Fibroblast of the conjunctiva (primary cell): Measurements from ENCODE around the gene KRTAP10-3.
"Not testable (repeated sequence)": the region's sequence is repeated elsewhere in the genome, so short reads cannot be mapped to it uniquely, and the experiment has no call there.

ENCODE experiments used
- DNase-seq: peaks from one replicate; pipeline ENCODE4 v3.0.0-alpha.2; 2010; ENCODE audit warnings: low read depth

KRTAP10-3 gene, protein sequence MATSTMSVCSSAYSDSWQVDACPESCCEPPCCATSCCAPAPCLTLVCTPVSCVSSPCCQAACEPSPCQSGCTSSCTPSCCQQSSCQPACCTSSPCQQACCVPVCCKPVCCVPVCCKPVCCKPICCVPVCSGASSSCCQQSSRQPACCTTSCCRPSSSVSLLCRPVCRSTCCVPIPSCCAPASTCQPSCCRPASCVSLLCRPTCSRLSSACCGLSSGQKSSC

DNA sequence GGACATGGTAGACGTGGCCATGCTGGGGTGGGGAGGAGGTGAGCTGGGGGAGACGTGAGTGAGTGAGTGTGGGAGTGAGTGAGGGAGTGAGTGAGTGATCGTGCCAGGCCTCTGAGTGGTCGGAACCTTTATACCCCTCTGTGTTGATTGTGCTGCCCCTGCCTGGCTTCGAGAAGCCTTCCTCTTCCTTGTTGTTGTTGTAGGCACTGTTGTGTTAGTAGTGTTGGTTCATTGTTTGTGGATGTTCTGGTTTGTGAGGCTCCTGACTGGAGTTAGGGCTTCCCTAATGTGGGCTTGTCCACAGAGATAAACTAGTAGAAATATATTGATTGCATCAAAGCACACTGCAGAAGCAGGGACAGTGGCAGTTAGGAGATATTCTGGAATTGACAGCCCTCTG, at the start of gene KRTAP10-3:
TSS of gene KRTAP10-3 (minus strand) at position 101 of the 400 bp plus-strand sequence. CDS start at position 21, 80 bp downstream.
- DNase-seq = no peak

DNA sequence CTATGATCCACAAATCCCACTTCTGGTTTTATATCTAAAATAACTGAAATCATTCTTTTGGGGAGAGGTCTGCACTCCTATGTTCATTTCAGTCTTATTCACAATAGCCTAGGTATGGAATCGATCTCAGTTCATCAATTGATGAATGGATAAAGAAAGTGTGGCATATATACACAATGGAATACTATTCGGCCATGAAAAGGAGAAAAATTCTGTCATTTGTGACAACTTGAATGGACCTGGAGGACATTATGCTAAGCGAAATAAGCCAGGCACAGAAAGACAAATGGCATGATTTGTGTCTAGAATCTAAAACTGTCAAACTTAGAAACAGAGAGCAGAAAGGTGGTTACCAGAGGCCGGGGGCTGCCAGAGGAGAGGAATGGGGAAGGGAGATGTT, 47.9 kb upstream of the KRTAP10-3 start:
- DNase-seq = no peak

GRCh38 chr21:44603911-44604310, 45.3 kb upstream of the KRTAP10-3 start:
- no peak for DNase-seq

- no peak for DNase-seq
Measured at GRCh38 chr21:44603109-44603875, 44.7 kb upstream of the KRTAP10-3 start.

GRCh38 chr21:44602463-44602850, 43.9 kb upstream of the KRTAP10-3 start:
- no peak for DNase-seq

DNA sequence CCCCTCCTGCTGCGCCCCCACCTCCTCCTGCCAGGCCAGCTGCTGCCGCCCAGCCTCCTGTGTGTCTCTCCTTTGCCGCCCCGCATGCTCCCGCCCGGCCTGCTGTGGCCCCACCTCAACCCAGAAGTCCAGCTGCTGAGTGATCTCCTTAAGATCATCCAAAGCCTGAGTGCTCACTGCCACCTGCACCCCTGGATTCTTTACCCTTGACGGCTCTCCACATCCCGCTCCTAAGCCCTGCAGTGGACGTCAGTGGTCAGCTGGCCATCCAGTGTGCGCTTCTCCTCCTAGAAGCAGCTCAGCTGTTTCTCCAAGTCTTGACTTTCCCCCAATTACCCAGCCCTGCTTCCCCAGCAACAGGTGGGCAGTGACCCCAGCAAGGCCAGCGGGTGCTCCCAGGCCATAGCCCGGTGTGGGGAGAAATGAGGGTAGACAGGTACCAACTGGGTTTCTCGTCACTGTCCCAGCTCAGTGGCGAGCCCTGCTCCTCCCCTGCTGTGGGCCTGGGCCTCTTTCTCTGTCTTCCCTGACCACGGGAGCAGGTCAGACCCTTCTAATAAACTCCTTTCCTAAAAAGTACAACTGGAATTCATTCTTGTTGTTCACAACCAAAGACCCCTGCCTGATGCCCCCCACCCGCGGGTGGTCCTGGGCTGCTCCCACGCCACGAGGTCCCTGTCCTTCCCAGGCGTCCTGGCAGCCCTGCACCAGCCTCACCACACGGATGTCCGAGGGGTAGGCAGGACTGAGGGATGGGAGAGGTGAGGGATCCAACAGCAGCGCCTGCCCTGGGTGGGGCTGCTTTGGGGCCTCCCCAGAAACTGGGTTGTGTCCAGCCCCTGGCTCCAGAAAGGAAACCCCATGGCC, 43.2 kb upstream of the KRTAP10-3 start:
- DNase-seq = no peak

DNA sequence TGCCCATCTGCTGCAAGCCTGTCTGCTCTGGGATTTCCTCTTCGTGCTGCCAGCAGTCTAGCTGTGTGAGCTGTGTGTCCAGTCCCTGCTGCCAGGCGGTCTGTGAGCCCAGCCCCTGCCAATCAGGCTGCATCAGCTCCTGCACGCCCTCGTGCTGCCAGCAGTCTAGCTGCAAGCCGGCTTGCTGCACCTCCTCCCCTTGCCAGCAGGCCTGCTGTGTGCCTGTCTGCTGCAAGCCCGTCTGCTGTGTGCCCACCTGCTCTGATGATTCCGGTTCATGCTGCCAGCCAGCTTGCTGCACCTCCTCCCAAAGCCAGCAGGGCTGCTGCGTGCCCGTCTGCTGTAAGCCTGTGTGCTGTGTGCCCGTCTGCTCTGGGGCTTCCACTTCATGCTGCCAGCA, 42.5 kb upstream of the KRTAP10-3 start:
- not testable (repeated sequence) for DNase-seq

GRCh38 chr21:44600118-44600978, 41.8 kb upstream of the KRTAP10-3 start, which contains the start of gene KRTAP10-7:
Gene KRTAP10-7 (plus strand): TSS chr21:44600597. CDS start chr21:44600622, 25 bp downstream.
- not testable (repeated sequence) for DNase-seq

DNA sequence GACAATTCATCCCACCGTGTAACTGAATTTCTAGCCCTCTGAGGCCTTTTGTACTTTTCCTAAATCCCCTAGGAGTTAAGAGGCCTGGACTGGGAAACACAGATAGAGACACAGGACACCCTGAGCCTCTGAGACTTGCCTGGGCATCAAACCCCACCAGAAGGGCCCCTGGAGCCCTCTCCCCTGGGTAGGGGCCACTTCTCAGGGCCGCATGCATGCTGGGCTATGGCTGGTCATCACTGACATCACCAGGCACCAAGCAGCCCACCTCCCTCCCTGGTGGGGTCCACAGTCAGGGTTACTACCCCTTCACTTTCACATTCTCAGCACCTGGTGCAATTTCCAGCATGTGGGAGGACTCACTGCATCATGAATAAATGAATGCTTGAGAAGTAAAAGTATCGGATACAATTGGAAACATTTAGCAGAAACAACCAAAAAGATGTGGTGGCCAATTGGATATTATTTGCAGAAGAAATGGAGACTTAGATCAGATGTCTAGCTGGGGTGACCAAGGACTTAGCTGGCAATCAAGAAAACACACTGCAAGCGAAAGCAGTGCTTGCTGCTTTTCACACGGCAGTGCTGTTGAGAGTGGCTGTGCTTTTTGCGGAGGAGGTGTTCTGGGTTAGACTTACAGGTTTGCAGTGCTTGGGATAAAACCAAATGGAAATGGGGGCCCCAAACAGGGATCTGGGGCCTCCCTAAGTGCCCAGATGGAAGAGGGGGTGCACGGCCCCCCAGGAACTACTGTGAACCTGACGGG, 40.9 kb upstream of the KRTAP10-3 start:
- no peak for DNase-seq

DNA sequence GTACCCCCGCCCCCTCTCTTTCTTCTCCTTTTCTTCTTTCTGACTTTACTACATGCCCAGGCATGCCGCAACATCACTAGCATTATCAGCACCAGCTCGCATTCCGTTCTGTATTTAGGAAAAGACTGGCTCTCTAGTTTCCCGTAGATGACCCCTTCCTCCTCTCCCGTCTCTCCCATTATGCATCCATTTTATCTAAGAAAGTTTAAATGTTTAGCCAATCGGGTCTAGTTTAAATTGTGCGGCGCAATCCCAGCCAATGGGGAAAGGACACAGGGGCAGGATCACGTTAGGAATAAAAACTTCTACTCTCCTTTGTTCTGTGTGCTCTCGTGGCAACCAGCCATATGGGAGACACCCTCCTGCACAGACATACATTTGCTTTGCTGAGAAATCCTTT, 39.5 kb upstream of the KRTAP10-3 start:
- DNase-seq = no peak

GRCh38 chr21:44596068-44596725, 37.6 kb upstream of the KRTAP10-3 start:
- DNase-seq = no peak

DNA sequence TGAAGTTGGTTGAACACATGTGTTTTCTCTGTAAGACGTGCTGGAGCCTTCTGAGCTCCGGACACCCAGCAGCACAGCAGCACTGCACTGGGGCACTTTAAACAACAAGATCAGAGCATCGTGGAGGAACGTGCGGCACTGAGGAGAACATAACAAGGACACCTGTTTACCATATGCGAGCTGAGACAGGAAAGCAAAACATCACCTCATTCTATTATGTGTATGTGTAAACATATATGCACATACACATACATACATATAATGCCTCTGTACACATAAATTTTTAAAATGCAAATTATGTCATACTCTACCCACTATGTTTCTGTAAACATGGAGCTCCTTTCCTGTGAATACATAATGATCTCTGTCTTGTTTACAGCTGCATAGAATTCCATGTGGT, 36.9 kb upstream of the KRTAP10-3 start:
- DNase-seq = no peak

- DNase-seq = no peak
Measured at GRCh38 chr21:44594406-44594916, 35.9 kb upstream of the KRTAP10-3 start.

DNA sequence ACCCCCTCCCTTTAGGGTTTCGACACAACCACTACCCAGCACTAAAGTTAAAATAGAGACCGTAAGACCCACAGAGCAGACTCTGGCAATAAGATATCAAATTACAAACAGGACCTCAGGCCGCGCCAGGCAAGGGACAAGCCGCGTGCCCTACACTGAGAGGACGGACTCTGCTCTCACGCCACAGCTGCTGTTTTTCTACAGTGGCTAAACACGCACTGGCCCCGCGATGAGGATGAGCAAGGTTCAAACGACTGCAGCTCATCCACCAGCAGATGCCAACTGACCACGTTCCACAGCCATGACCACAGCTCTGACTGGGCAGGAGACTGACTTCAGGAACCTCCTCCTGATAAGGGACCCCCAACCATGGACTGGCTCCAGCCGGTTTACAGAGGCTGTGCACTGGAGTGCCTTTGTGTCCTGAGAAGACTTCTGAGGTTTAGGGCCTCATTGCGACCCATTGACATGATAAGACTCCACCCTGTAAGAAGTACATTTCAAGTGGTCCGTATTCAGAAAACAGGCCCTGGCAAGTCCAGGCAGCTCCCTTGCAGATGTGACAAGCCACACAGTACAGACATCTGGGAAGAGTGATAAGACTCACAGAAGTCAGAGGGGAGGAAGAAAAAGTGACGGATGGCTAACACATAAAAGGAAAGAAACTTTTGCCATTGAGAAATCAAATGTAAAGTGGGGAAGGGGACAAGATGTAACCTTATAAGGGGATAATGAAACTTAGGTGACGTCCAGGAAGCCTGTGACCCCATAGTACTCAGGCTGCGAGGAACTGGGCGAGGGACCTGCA, 35.2 kb upstream of the KRTAP10-3 start:
- no peak for DNase-seq

DNA sequence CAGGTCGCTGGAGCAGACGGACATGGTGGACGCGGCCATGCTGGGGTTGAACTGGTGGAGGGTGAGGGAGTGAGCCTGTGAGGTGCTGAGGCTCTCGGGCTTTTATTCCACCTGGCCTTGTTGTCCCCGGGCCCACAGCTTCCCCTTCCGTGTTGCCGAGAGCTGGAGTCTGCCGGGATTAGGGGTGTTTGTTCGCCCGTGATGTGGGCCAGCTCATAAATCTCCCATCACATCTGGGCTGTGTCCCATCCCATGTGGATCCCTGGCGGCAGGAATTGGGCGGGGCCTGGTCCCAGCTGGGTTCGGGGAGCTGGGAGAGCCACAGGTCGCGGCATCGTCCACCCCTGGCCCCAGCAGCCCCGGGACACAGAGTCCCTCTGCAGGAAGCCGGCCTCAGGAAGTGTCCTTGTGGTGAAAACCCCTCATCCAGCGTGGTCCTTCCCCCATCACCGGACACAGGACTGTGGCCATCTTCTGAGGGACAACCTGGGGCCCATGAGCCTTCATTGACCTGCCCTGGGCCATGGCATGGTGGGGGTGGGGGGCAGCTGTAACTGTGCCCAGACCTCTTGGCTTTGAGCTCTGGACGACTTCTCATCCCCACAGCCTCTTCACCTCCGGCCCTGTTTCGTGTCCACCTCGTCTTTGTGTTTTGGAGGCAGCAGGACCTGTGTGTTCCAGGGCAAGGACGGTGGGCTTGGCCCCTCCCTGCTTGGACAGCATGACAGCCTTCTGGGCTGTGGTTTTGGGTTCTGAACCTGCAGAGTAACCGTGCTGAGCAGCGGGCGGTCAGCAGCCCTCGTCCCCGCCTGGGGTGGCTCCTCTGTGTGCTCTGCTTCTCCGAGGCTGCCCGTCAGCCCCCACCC, 34.1 kb upstream of the KRTAP10-3 start, which contains the start of gene KRTAP10-6:
TSS of gene KRTAP10-6 (minus strand) at position 60 of the 866 bp plus-strand sequence. CDS start at position 39, 21 bp downstream.
- DNase-seq = no peak

- not testable (repeated sequence) for DNase-seq
Measured at GRCh38 chr21:44591801-44592130, 33.2 kb upstream of the KRTAP10-3 start.

DNA sequence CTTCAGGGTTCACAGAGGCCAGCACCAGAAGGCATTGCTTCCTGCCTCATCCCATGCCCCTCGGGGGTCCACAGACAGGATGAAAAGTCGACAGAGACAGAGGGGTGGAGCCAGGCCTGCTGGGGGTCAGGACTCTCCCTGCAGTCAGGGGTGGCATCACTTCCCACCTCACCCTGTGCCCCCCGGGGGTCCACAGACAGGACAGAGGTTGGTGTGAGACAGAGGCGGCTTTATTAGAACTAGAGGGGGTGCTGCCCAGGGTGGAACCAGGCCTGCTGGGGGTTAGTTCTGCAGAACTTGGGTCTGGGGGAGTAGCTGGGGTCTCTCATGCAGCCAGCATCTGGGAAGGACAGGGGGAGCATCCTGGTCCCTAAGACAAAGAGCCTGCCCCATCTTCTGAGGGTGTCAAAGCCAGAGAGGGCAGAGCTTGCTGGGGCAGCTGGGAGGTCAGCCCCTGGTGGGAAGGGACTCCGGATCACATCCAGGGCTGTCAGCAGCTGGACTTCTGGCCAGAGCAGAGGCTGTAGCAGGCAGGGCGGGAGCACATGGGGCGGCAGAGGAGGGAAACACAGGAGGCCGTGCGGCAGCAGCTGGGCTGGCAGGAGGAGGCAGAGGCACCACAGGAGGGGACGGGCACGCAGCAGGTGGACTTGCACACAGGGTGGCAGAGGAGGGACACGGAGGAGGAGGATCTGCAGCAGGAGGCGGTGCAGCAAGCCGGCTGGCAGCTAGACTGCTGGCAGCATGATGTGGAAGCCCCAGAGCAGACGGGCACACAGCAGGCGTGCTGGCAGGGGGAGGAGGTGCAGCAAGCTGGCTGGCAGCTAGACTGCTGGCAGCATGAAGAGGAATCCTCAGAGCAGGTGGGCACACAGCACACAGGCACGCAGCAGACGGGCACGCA, 32.6 kb upstream of the KRTAP10-3 start:
- DNase-seq = not testable (repeated sequence)
